K562 (cell line): ENCODE data around the gene PLK5. TPM values are rescaled to one million over a fixed set of nuclear protein-coding genes. Genes with fewer than 3 reads are reported as not detected.

Experiments
- ATAC-seq: fragments of 200-7000 bp; cut with Tn5 transposase; 3 replicates; pipeline ENCODE4 v1.9.1; 2020; ENCODE audit warnings: moderate library complexity
- BruUV-seq: library from RNA; stranded (reverse); fragments of 400-500 nt; replicated peaks from 2 replicates; lab custom pipeline; 2021; lab: Mats Ljungman, UMichigan
- CTCF ChIA-PET: fragments of 300-600 bp; formaldehyde crosslinking; extraction: SDS; loops from one replicate; lab custom pipeline; 2021; ENCODE audit warnings: low intra/inter-chr PET ratio; lab: Yijun Ruan, JAX
- POLR2A ChIA-PET: fragments of 300-600, 350-650 bp; sonication (Branson Sonifier 250); formaldehyde crosslinking; extraction: SDS; loops from one replicate; lab custom pipeline; 2021; ENCODE audit warnings: antibody characterized with exemption, inconsistent platforms; lab: Yijun Ruan, JAX
- DNase-seq, 4 experiments: peaks; one replicate each; pipeline versions ENCODE4 v3.0.0 to v3.0.0-alpha.2; 2011 to 2018; ENCODE audit warnings: low spot score in 3 of 4, mixed read lengths in 3 of 4; ENCODE audit errors: extremely low read depth in 1 of 4
- FAIRE-seq: peaks from 2 replicates; lab custom pipeline; 2011; peaks lifted over from hg19 to GRCh38; lab: Jason Lieb, UNC
- H2AFZ ChIP-seq: 2 replicates; pipeline ENCODE4 v1.6.0; 2011; ENCODE audit warnings: low read depth, low read length, control low read depth, inconsistent platforms
- H3K27ac ChIP-seq: fragments of 200-600 bp; 3 replicates; pipeline ENCODE4 v1.8.0; 2011; ENCODE audit warnings: low read depth, mild to moderate bottlenecking, control low read depth, inconsistent platforms, low read length, moderate library complexity, mixed read lengths; ENCODE audit errors: extremely low read depth
- H3K27me3 ChIP-seq, 2 experiments: fragments of 300-600 bp in 1 of 2; 2 replicates in 1 of 2; 3 replicates in 1 of 2; pipeline versions ENCODE4 v1.6.0 to v1.8.0; 2011; ENCODE audit warnings: inconsistent platforms in 2 of 2, low read length in 2 of 2, mild to moderate bottlenecking in 1 of 2, mixed read lengths in 1 of 2, moderate library complexity in 1 of 2; ENCODE audit not compliant: control insufficient read depth in 2 of 2, insufficient read depth in 2 of 2
- H3K36me3 ChIP-seq: fragments of 300-600 bp; 3 replicates; pipeline ENCODE4 v1.8.0; 2011; ENCODE audit warnings: mild to moderate bottlenecking, low read length, inconsistent platforms; ENCODE audit not compliant: control insufficient read depth, insufficient read depth
- H3K4me1 ChIP-seq, 2 experiments: fragments of 200-600 bp in 1 of 2; replicated peaks in 1 of 2; 2 replicates in 1 of 2; 3 replicates in 1 of 2; pipeline versions ENCODE4 v1.5.1 to v1.8.0; 2011; ENCODE audit warnings: inconsistent platforms in 2 of 2, low read length in 2 of 2, mild to moderate bottlenecking in 1 of 2, mixed read lengths in 1 of 2, moderate library complexity in 1 of 2; ENCODE audit not compliant: control insufficient read depth in 2 of 2, insufficient read depth in 2 of 2
- H3K4me2 ChIP-seq: 2 replicates; pipeline ENCODE4 v1.6.1; 2011; ENCODE audit warnings: low read length, control low read depth, inconsistent platforms, mixed read lengths; ENCODE audit not compliant: insufficient read depth
- H3K4me3 ChIP-seq: fragments of 200-600 bp; sonication (generic), shearing (Covaris generic); 2 replicates; pipeline ENCODE4 v1.5.1; 2016; ENCODE audit warnings: control low read depth, inconsistent platforms
- H3K79me2 ChIP-seq: fragments of 200-600 bp; 3 replicates; pipeline ENCODE4 v1.8.0; 2011; ENCODE audit warnings: low read length, inconsistent platforms; ENCODE audit not compliant: control insufficient read depth, insufficient read depth
- H3K9ac ChIP-seq, 2 experiments: 2 replicates each; pipeline versions ENCODE4 v1.6.0 to v1.6.1; 2011; ENCODE audit warnings: low read depth in 2 of 2, low read length in 2 of 2, control low read depth in 1 of 2, inconsistent platforms in 1 of 2, mild to moderate bottlenecking in 1 of 2, mixed read lengths in 1 of 2; ENCODE audit not compliant: insufficient read depth in 1 of 2
- H3K9me1 ChIP-seq: one replicate; pipeline ENCODE4 v1.6.0; 2011; ENCODE audit warnings: inconsistent platforms, mild to moderate bottlenecking, low read length, moderate library complexity; ENCODE audit not compliant: control insufficient read depth, insufficient read depth
- H3K9me3 ChIP-seq: replicated peaks from 2 replicates; pipeline ENCODE4 v1.5.1; 2011; ENCODE audit warnings: low read depth, low read length, inconsistent platforms; ENCODE audit not compliant: control insufficient read depth, insufficient read depth
- H4K20me1 ChIP-seq: replicated peaks from 2 replicates; pipeline ENCODE4 v1.6.1; 2011; ENCODE audit warnings: low read length, inconsistent platforms, mixed read lengths; ENCODE audit not compliant: control insufficient read depth, insufficient read depth
- ASH1L ChIP-seq: fragments of 450-650 bp; IDR thresholded peaks from 2 replicates; pipeline ENCODE4 v1.6.1; 2018; ENCODE audit warnings: borderline replicate concordance, mild to moderate bottlenecking, low read depth; ENCODE audit not compliant: partially characterized antibody
- CC2D1A ChIP-seq: fragments of 450-650 bp; IDR thresholded peaks from 2 replicates; pipeline ENCODE4 v1.6.1; 2017; ENCODE audit warnings: mild to moderate bottlenecking
- CHCHD3 ChIP-seq: fragments of 250-450 bp; sonication (Bioruptor Pico); IDR thresholded peaks from 2 replicates; pipeline ENCODE4 v2.1.2; 2022; ENCODE audit warnings: mild to moderate bottlenecking
- GABPA ChIP-seq: fragments of 200-800 bp; sonication (Bioruptor generic); conservative IDR thresholded peaks from 2 replicates; pipeline ENCODE4 v1.6.1; 2016; ENCODE audit warnings: low read depth, missing genetic modification characterization, missing compliant biosample characterization
- HMG20A ChIP-seq: fragments of 450-650 bp; formaldehyde crosslinking; conservative IDR thresholded peaks from 2 replicates; pipeline ENCODE4 v1.4.0; 2020; ENCODE audit warnings: mild to moderate bottlenecking, mixed read lengths
- KDM1A ChIP-seq, 2 experiments: fragments of 450-650 bp; IDR thresholded peaks; 2 replicates each; pipeline ENCODE4 v1.6.1; 2016; ENCODE audit warnings: mild to moderate bottlenecking in 2 of 2
- RBM39 ChIP-seq: fragments of 200-400 bp; formaldehyde crosslinking; optimal IDR thresholded peaks from 2 replicates; pipeline ENCODE3; 2018; ENCODE audit warnings: low read depth, low read length
- SRSF9 ChIP-seq: fragments of 200-400 bp; formaldehyde crosslinking; IDR thresholded peaks from 2 replicates; pipeline ENCODE4 v1.6.1; 2017; ENCODE audit warnings: low read depth, low read length, borderline replicate concordance
- ZC3H8 ChIP-seq: fragments of 450-650 bp; IDR thresholded peaks from 2 replicates; pipeline ENCODE4 v1.6.1; 2017
- ZNF197 ChIP-seq: fragments of 200-800 bp; sonication (Bioruptor generic); IDR thresholded peaks from 2 replicates; pipeline ENCODE4 v1.6.1; 2016; ENCODE audit warnings: low read depth, missing genetic modification characterization, missing compliant biosample characterization
- ZNF431 ChIP-seq: sonication (generic); formaldehyde crosslinking; IDR thresholded peaks from 2 replicates; pipeline ENCODE4 v1.8.0; 2022; ENCODE audit warnings: mild to moderate bottlenecking, missing genetic modification reagents
- ZNF780A ChIP-seq: fragments of 250-450 bp; sonication (Bioruptor Pico); IDR thresholded peaks from 2 replicates; pipeline ENCODE4 v1.5.0; 2021; ENCODE audit warnings: mild to moderate bottlenecking
- WGBS: fragments of 100-300 bp; shearing (Covaris generic); methylation state at CpG from one replicate; pipeline ENCODE4 v1.1.6; 2016; ENCODE audit warnings: low coverage, mixed read lengths; ENCODE audit not compliant: insufficient coverage; ENCODE audit errors: missing lambda C conversion rate; 5-methylcytosine and 5-hydroxymethylcytosine counted together
- in situ Hi-C: fragments of 300-500 bp; cut with MboI; formaldehyde crosslinking; loops from 4 replicates; pipeline ENCODE4 v1.15.0; 2018; ENCODE audit warnings: inconsistent platforms, mixed read lengths
- intact Hi-C: fragments of 100-400 bp; cut with micrococcal nuclease; formaldehyde crosslinking; loops from 2 replicates; pipeline ENCODE4 v1.14.2; 2022
- polyA plus RNA-seq, 8 experiments: library from polyadenylated mRNA; depleted of rRNA in 4 of 8; stranded (reverse) in 5 of 8; unstranded in 3 of 8; fragments of >200 nt; fragmentation: Nextera tagmentation in 2 of 8; fragmentation: Illumina TruSeq in 1 of 8; extraction: Ambion mirVana in 2 of 8; extraction: Trizol in 1 of 8; gene quantifications; 2 replicates each; pipeline versions ENCODE4 v1.2.1 to v1.2.3, GENCODE V29; 2011 to 2014; ENCODE audit warnings: inconsistent platforms in 1 of 8, missing spikeins in 1 of 8
- total RNA-seq, 7 experiments: library from RNA; depleted of rRNA in 6 of 7; stranded (reverse); fragments of >200 nt in 6 of 7; fragmentation: Illumina TruSeq in 2 of 7; extraction: Trizol in 2 of 7; gene quantifications; 2 replicates each; pipeline versions ENCODE4 v1.2.1 to v1.2.3, GENCODE V29; 2011 to 2021; ENCODE audit warnings: low replicate concordance in 1 of 7
- TF ChIP-seq, protein P1 (sequence below): fragments of 250-450 bp; sonication (Bioruptor Pico); IDR thresholded peaks from 2 replicates; pipeline ENCODE4 v1.4.0; 2020
- TF ChIP-seq, protein P2 (sequence below): IDR thresholded peaks from 2 replicates; pipeline ENCODE4 v1.6.1; 2016; ENCODE audit warnings: missing genetic modification characterization, missing compliant biosample characterization

The PLK5 gene
- total and polyA plus RNA-seq, 9 of the 15 experiments (the other 6 are each of a cell fraction or from before 2014, with no cell fraction given) = 0.04 to 0.23 (median 0.11) TPM; not detected in 5

DNA sequence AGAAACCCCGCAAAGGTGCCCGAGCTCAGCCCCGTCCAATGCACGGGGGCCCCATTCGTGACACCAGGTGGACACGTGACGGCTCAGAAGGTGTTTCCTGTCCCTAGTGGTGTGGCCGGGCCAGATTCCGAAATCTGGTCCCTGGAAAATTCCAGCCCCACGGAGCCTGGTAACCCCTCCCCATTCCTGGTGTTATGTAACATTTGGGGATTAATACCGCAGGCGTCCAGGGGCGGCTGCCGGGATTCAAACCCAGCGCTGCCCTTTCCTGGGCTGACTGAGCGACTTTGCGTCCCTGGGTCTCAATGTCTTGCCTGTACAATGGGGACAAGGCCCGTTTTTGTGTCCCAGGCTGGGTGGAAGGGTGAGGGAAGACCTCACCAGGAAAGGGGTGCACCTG is 1.0 kb upstream of the PLK5 start:
- H2AFZ ChIP-seq = no peak overlapping the region
- peaks cover 3 to 52% of the 10 kb centered on the region in 2 experiments; a peak in 3 of 5 replicates for H3K4me1 ChIP-seq
- in situ Hi-C loops = no loop called here
- H3K4me2 ChIP-seq = no peak overlapping the region
- no peak overlapping the region for H3K9ac ChIP-seq
- DNase-seq (no peak), ATAC-seq (no peak), FAIRE-seq (no peak)
- no TSS peak for BruUV-seq
- WGBS = 32% methylated on average over 18 of the region's 18 CpGs
- ChIA-PET POLR2A (interaction anchor here (0.8 kb wide), 1 partner anchor 41 kb away, joined by 4 read pairs; no protein-coding TSS in a partner anchor), CTCF (interaction anchor here (0.7 kb wide), 1 partner anchor 290 kb away, joined by 6 read pairs; no protein-coding TSS in a partner anchor)
- H4K20me1 ChIP-seq = peaks cover 11% of the 10 kb centered on the region
- H3K27me3 ChIP-seq = peaks cover 11 to 28% of the 10 kb centered on the region in 2 experiments; a peak in 4 of 5 replicates
- H3K79me2 ChIP-seq = no peaks in the 10 kb centered on the region
- H3K36me3 ChIP-seq = no peaks in the 10 kb centered on the region
- no peaks in the 10 kb centered on the region for H3K9me3 ChIP-seq
- H3K4me3 ChIP-seq = no peak overlapping the region
- intact Hi-C loops = no loop called here
- H3K27ac ChIP-seq = no peak overlapping the region
- H3K9me1 ChIP-seq = no peaks in the 10 kb centered on the region
- TF ChIP-seq, protein P1, sequence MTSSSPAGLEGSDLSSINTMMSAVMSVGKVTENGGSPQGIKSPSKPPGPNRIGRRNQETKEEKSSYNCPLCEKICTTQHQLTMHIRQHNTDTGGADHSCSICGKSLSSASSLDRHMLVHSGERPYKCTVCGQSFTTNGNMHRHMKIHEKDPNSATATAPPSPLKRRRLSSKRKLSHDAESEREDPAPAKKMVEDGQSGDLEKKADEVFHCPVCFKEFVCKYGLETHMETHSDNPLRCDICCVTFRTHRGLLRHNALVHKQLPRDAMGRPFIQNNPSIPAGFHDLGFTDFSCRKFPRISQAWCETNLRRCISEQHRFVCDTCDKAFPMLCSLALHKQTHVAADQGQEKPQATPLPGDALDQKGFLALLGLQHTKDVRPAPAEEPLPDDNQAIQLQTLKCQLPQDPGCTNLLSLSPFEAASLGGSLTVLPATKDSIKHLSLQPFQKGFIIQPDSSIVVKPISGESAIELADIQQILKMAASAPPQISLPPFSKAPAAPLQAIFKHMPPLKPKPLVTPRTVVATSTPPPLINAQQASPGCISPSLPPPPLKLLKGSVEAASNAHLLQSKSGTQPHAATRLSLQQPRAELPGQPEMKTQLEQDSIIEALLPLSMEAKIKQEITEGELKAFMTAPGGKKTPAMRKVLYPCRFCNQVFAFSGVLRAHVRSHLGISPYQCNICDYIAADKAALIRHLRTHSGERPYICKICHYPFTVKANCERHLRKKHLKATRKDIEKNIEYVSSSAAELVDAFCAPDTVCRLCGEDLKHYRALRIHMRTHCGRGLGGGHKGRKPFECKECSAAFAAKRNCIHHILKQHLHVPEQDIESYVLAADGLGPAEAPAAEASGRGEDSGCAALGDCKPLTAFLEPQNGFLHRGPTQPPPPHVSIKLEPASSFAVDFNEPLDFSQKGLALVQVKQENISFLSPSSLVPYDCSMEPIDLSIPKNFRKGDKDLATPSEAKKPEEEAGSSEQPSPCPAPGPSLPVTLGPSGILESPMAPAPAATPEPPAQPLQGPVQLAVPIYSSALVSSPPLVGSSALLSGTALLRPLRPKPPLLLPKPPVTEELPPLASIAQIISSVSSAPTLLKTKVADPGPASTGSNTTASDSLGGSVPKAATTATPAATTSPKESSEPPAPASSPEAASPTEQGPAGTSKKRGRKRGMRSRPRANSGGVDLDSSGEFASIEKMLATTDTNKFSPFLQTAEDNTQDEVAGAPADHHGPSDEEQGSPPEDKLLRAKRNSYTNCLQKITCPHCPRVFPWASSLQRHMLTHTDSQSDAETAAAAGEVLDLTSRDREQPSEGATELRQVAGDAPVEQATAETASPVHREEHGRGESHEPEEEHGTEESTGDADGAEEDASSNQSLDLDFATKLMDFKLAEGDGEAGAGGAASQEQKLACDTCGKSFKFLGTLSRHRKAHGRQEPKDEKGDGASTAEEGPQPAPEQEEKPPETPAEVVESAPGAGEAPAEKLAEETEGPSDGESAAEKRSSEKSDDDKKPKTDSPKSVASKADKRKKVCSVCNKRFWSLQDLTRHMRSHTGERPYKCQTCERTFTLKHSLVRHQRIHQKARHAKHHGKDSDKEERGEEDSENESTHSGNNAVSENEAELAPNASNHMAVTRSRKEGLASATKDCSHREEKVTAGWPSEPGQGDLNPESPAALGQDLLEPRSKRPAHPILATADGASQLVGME (CRISPR knock-in tag) = no peak
- TF ChIP-seq ASH1L = no peak
- no peak for TF ChIP-seq CC2D1A
- TF ChIP-seq ZNF780A (CRISPR knock-in tag) = no peak
- TF ChIP-seq ZNF197 (CRISPR knock-in tag) = no peak
- TF ChIP-seq CHCHD3 = no peak
- no peak for TF ChIP-seq RBM39
- TF ChIP-seq SRSF9 = no peak
- TF ChIP-seq, protein P2, sequence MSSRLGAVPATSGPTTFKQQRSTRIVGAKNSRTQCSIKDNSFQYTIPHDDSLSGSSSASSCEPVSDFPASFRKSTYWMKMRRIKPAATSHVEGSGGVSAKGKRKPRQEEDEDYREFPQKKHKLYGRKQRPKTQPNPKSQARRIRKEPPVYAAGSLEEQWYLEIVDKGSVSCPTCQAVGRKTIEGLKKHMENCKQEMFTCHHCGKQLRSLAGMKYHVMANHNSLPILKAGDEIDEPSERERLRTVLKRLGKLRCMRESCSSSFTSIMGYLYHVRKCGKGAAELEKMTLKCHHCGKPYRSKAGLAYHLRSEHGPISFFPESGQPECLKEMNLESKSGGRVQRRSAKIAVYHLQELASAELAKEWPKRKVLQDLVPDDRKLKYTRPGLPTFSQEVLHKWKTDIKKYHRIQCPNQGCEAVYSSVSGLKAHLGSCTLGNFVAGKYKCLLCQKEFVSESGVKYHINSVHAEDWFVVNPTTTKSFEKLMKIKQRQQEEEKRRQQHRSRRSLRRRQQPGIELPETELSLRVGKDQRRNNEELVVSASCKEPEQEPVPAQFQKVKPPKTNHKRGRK (tag) = no peak
- TF ChIP-seq ZC3H8 = no peak
- peak in 1 of 2 experiments; percentile 10; a peak in 1 of 4 replicates for TF ChIP-seq KDM1A (IDR thresholded peaks at IDR 0.05)
- no peak for TF ChIP-seq ZNF431 (CRISPR knock-in tag)
- no peak for TF ChIP-seq GABPA (tag)
- no peak for TF ChIP-seq HMG20A (CRISPR knock-in tag)
